NK-92 (cell line): ENCODE results near the gene CAPN5.
"Not testable (repeated sequence)": the region's sequence is repeated elsewhere in the genome, so short reads cannot be mapped to it uniquely, and the experiment has no call there.

Experiments
- DNase-seq: peaks from one replicate; lab custom pipeline; 2025; ENCODE audit not compliant: unreplicated experiment; lab: John Stamatoyannopoulos, UW

CAPN5 gene

GRCh38 chr11:77095551-77096490 lies 29.1 kb downstream of the CAPN5 start:
- DNase-seq = no peak

- DNase-seq = no peak
Measured at GRCh38 chr11:77096591-77097019, 29.8 kb downstream of the CAPN5 start.

- DNase-seq = not testable (repeated sequence)
Measured at GRCh38 chr11:77097180-77097579, 30.4 kb downstream of the CAPN5 start.

- DNase-seq = no peak
Measured at GRCh38 chr11:77100166-77101042, 33.6 kb downstream of the CAPN5 start.

GRCh38 chr11:77101043-77101537 lies 34.3 kb downstream of the CAPN5 start:
- no peak for DNase-seq

GRCh38 chr11:77102246-77103210 lies 35.8 kb downstream of the CAPN5 start, which contains the start of gene OMP:
Gene OMP (plus strand): TSS chr11:77102840. CDS start chr11:77102840, 0 bp downstream.
- no peak for DNase-seq

GRCh38 chr11:77103319-77103718 lies 36.5 kb downstream of the CAPN5 start:
- DNase-seq = no peak

GRCh38 chr11:77104727-77105126 lies 38.0 kb downstream of the CAPN5 start:
- no peak for DNase-seq

GRCh38 chr11:77106321-77106720 lies 39.5 kb downstream of the CAPN5 start:
- DNase-seq = no peak

- DNase-seq = no peak
Measured at GRCh38 chr11:77106759-77107158, 40.0 kb downstream of the CAPN5 start.

- no peak for DNase-seq
Measured at GRCh38 chr11:77107950-77108349, 41.2 kb downstream of the CAPN5 start.

- no peak for DNase-seq
Measured at GRCh38 chr11:77108436-77108835, 41.7 kb downstream of the CAPN5 start.

GRCh38 chr11:77109236-77110019 lies 42.7 kb downstream of the CAPN5 start:
- no peak for DNase-seq

GRCh38 chr11:77110836-77111235 lies 44.1 kb downstream of the CAPN5 start:
- DNase-seq = no peak

- DNase-seq = no peak
Measured at GRCh38 chr11:77111277-77111676, 44.5 kb downstream of the CAPN5 start.

GRCh38 chr11:77111946-77112345 lies 45.2 kb downstream of the CAPN5 start:
- DNase-seq = no peak

GRCh38 chr11:77112641-77113381 lies 46.0 kb downstream of the CAPN5 start:
- no peak for DNase-seq

- DNase-seq = no peak
Measured at GRCh38 chr11:77113382-77114088, 46.8 kb downstream of the CAPN5 start.
